Spleen (tissue), 11 donors: ENCODE measurements around the gene DUS2. TPM values are rescaled to one million over a fixed set of nuclear protein-coding genes. Genes with fewer than 3 reads are reported as not detected.

Experiments
- DNase-seq: peaks from one replicate; pipeline ENCODE4 v3.0.0-alpha.2; 2020
- H3K27ac ChIP-seq, 8 donors: fragments of 200-600 bp; sonication (generic) in 7 of 8; 1 replicate in 4 of 8; 2 replicates in 4 of 8; pipeline versions ENCODE4 v1.5.0 to v1.8.0; 2016 to 2021; ENCODE audit warnings: inconsistent platforms in 4 of 8, mild to moderate bottlenecking in 4 of 8, moderate library complexity in 1 of 8
- H3K27me3 ChIP-seq, 7 donors: fragments of 200-600 bp; sonication (generic) in 6 of 7; replicated peaks in 1 of 7; 1 replicate in 4 of 7; 2 replicates in 3 of 7; pipeline versions ENCODE4 v1.5.0 to v1.8.0; 2016 to 2021; ENCODE audit warnings: inconsistent platforms in 3 of 7, mild to moderate bottlenecking in 1 of 7
- H3K36me3 ChIP-seq, 6 donors: fragments of 200-600 bp; sonication (generic) in 5 of 6; 1 replicate in 4 of 6; 2 replicates in 2 of 6; pipeline versions ENCODE4 v1.5.0 to v1.8.0; 2016 to 2021; ENCODE audit warnings: inconsistent platforms in 2 of 6
- H3K4me1 ChIP-seq, 6 donors: fragments of 200-600 bp; sonication (generic) in 5 of 6; 1 replicate in 3 of 6; 2 replicates in 3 of 6; pipeline versions ENCODE4 v1.5.0 to v1.8.0; 2016 to 2021; ENCODE audit warnings: inconsistent platforms in 3 of 6
- H3K4me3 ChIP-seq, 8 donors: fragments of 200-600 bp; sonication (generic) in 7 of 8; 1 replicate in 4 of 8; 2 replicates in 4 of 8; pipeline versions ENCODE4 v1.5.0 to v1.8.0; 2016 to 2021; ENCODE audit warnings: inconsistent platforms in 4 of 8, mild to moderate bottlenecking in 4 of 8, moderate library complexity in 2 of 8
- H3K9me3 ChIP-seq, 8 donors: fragments of 200-600 bp; sonication (generic) in 7 of 8; 1 replicate in 4 of 8; 2 replicates in 4 of 8; pipeline versions ENCODE4 v1.5.0 to v1.8.0; 2016 to 2021; ENCODE audit warnings: inconsistent platforms in 4 of 8
- CTCF ChIP-seq, 11 experiments: fragments of 200-600 bp in 7 of 11; fragments of 450-650 bp in 4 of 11; sonication (generic) in 4 of 11; IDR thresholded peaks in 8 of 11; conservative IDR thresholded peaks in 3 of 11; 1 replicate in 7 of 11; 2 replicates in 4 of 11; pipeline versions ENCODE4 v1.4.0 to v1.8.0; 2016 to 2021; ENCODE audit warnings: antibody characterized with exemption in 11 of 11, inconsistent platforms in 4 of 11, mild to moderate bottlenecking in 1 of 11
- POLR2A ChIP-seq, 3 donors: fragments of 450-650 bp; IDR thresholded peaks; one replicate each; pipeline ENCODE4 v1.5.1; 2017; ENCODE audit warnings: antibody characterized with exemption in 3 of 3, mild to moderate bottlenecking in 1 of 3
- POLR2AphosphoS5 ChIP-seq, 3 donors: sonication (generic); formaldehyde crosslinking; IDR thresholded peaks; one replicate each; pipeline ENCODE4 v1.5.1; 2017; ENCODE audit warnings: antibody characterized with exemption in 3 of 3
- WGBS, 5 donors: extraction: QIAGEN DNeasy Blood & Tissue Kit in 3 of 5; methylation state at CpG; one replicate each; pipeline versions ENCODE4 v1.1.5 to v1.1.7; 2013 to 2018; 5-methylcytosine and 5-hydroxymethylcytosine counted together
- intact Hi-C: fragments of 100-400 bp; cut with DNase I; formaldehyde crosslinking; loops from one replicate; pipeline ENCODE4 v1.15.0; 2023; ENCODE audit warnings: low total_unique reads
- polyA plus RNA-seq, 3 donors: library from polyadenylated mRNA; stranded (reverse); fragments of 200-250 nt; gene quantifications; one replicate each; pipeline ENCODE4 v1.2.1, GENCODE V29; 2013
- total RNA-seq, 7 donors: library from RNA; depleted of rRNA in 3 of 7; stranded (reverse); fragments of >200 nt in 3 of 7; fragmentation: NEBNext Ultra II Directional in 4 of 7; extraction: Animal tissue kit (Norgen Biotek cat#: 25700) in 4 of 7; gene quantifications; one replicate each; pipeline versions ENCODE4 v1.1.0 to v1.2.1, GENCODE V29; 2016 to 2021
- donor health status: healthy with polysubstance abuse.
- donor health status: DM: no; HTN: no; CAD: no; lungs with moderate emphysema.
- donor health status: DM: no; HTN: no; CAD: no.
- donor health status: Bipolar disorder and iron deficiency.
- donor health status: healthy.
- donor health status: DM: no; HTN: no; CAD: no.
- donor health status: DM: yes; HTN: yes; CAD: no.

Gene DUS2
- total and polyA plus RNA-seq, 10 donors = 17.4 to 31.7 (median 27.1) TPM

- Histone ChIP-seq H3K4me3 (peak within 1 kb of the TSS; percentile 74 to 95 (median 84)), H3K9me3 (no peaks in the 10 kb centered on the region), H3K36me3 (no peaks in the 10 kb centered on the region), H3K4me1 (peaks cover 58 to 88% (median 83%) of the 10 kb centered on the region in 6 donors), H3K27me3 (no peaks in the 10 kb centered on the region), H3K27ac (peak within 1 kb of the TSS; percentile 89 to 99 (median 98))
- peak; percentile 100 for DNase-seq
- TF ChIP-seq CTCF (IDR thresholded peaks at IDR 0.05 in 8 of 11, conservative IDR thresholded peaks at IDR 0.05 in 3 of 11) = peak in 3 of 11 experiments; percentile 14 to 23 (median 15)
- TF ChIP-seq POLR2AphosphoS5 (IDR thresholded peaks at IDR 0.05) = peak; percentile 52 to 84 (median 82)
- TF ChIP-seq POLR2A (IDR thresholded peaks at IDR 0.05) = peak in 1 of 3 donors; percentile 58
- WGBS, 5 donors = 0 to 1% (median 0%) methylated on average over 15 to 104 of the region's 104 CpGs
- intact Hi-C loops = no loop called here
These were observed 62.4 kb downstream of the DUS2 start, which contains the start of gene NFATC3 for GRCh38 chr16:68085259-68086071. NFATC3 (plus strand) TSS chr16:68085370; CDS start chr16:68085682, 312 bp downstream.

- intact Hi-C loops = no loop called here
- no peak for TF ChIP-seq CTCF (IDR thresholded peaks at IDR 0.05 in 8 of 11, conservative IDR thresholded peaks at IDR 0.05 in 3 of 11)
- TF ChIP-seq POLR2A (IDR thresholded peaks at IDR 0.05) = no peak
- no peak for TF ChIP-seq POLR2AphosphoS5 (IDR thresholded peaks at IDR 0.05)
- H3K4me3 ChIP-seq = peak overlapping the region; percentile 74 to 95 (median 84)
- H3K9me3 ChIP-seq = no peaks in the 10 kb centered on the region
- no peaks in the 10 kb centered on the region for H3K27me3 ChIP-seq
- WGBS, 5 donors = 0 to 1% (median 0%) methylated on average over 6 of the region's 6 CpGs
- no peak for DNase-seq
- H3K27ac ChIP-seq = peak overlapping the region; percentile 89 to 99 (median 96)
- peaks cover 54 to 88% (median 83%) of the 10 kb centered on the region in 6 donors for H3K4me1 ChIP-seq
- no peaks in the 10 kb centered on the region for H3K36me3 ChIP-seq
These were observed 63.3 kb downstream of the DUS2 start for GRCh38 chr16:68086336-68086841.

GRCh38 chr16:68086860-68087268 lies 63.8 kb downstream of the DUS2 start:
- TF ChIP-seq POLR2A (IDR thresholded peaks at IDR 0.05) (no peak), POLR2AphosphoS5 (IDR thresholded peaks at IDR 0.05) (no peak), CTCF (IDR thresholded peaks at IDR 0.05 in 8 of 11, conservative IDR thresholded peaks at IDR 0.05 in 3 of 11) (no peak)
- Histone ChIP-seq H3K27ac (peak overlapping the region; percentile 89 to 99 (median 96)), H3K36me3 (no peaks in the 10 kb centered on the region), H3K4me3 (peak overlapping the region; percentile 74 to 95 (median 84)), H3K4me1 (peaks cover 54 to 88% (median 83%) of the 10 kb centered on the region in 6 donors), H3K9me3 (no peaks in the 10 kb centered on the region), H3K27me3 (no peaks in the 10 kb centered on the region)
- intact Hi-C loops = no loop called here
- DNase-seq = no peak
- 3 to 6% (median 5%) methylated on average over 6 of the region's 6 CpGs for WGBS, 5 donors

GRCh38 chr16:68087688-68088087 lies 64.6 kb downstream of the DUS2 start:
- Histone ChIP-seq H3K36me3 (no peaks in the 10 kb centered on the region), H3K4me3 (peak overlapping the region in 4 of 8 donors; percentile 76 to 95 (median 84)), H3K27me3 (no peaks in the 10 kb centered on the region), H3K4me1 (peaks cover 55 to 88% (median 83%) of the 10 kb centered on the region in 6 donors), H3K9me3 (no peaks in the 10 kb centered on the region), H3K27ac (peak overlapping the region in 5 of 8 donors; percentile 95 to 99 (median 98))
- DNase-seq = no peak
- 52 to 75% (median 62%) methylated on average over 2 of the region's 2 CpGs for WGBS, 5 donors
- intact Hi-C loops = no loop called here
- TF ChIP-seq POLR2A (IDR thresholded peaks at IDR 0.05) (no peak), CTCF (IDR thresholded peaks at IDR 0.05 in 8 of 11, conservative IDR thresholded peaks at IDR 0.05 in 3 of 11) (no peak), POLR2AphosphoS5 (IDR thresholded peaks at IDR 0.05) (no peak)
